GM13976 (cell line): ENCODE measurements around the gene PSMD14.
"Not testable (repeated sequence)": the region's sequence is repeated elsewhere in the genome, so short reads cannot be mapped to it uniquely, and the experiment has no call there.

ENCODE experiments used
- DNase-seq: peaks from one replicate; pipeline ENCODE4 v3.0.0; 2012; ENCODE audit warnings: low spot score
- in situ Hi-C: fragments of 300-500 bp; cut with MboI; formaldehyde crosslinking; loops from one replicate; pipeline ENCODE4 v1.12.0; 2022; ENCODE audit warnings: low sequenced_read_pairs, mixed read lengths, inconsistent platforms; ENCODE audit not compliant: unreplicated experiment
- TF ChIP-seq, protein P1 (sequence below): IDR thresholded peaks from 2 replicates; pipeline ENCODE4 v1.5.1; 2012; ENCODE audit warnings: borderline replicate concordance, mild to moderate bottlenecking; ENCODE audit not compliant: insufficient read depth; ENCODE audit errors: extremely low read depth, missing control alignments, control extremely low read depth

Gene PSMD14

DNA sequence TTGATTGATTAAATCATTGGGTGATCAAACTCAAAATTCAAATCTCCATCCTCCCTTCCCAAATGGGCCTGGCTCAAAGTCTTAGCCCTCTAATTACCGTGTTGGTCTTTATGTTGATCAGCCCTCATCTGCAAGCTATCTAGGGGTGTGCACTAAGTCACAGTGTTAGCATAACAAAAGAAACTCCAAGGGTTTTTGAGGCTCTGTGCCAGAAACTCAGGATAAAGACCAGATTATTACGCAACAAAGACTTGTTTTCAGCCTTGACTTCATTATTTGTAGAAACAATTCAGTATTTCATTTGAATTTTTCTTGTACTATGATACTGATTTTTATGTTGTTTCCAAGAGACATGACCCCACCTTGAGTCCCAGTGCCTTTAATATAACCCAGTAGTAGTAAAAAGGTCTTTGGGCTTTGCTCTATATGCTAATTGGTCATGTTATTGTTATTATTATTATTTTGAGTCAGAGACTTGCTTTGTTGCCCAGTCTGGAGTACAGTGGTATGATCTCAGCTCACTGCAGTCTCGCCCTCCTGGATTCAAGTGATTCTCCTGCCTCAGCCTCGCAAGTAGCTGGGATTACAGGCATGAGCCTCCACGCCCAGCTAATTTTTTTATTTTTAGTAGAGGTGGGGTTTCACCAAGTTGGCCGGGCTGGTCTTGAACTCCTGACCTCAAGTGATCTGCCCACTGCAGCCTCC is 13.9 kb downstream of the PSMD14 start:
- DNase-seq = no peak
- in situ Hi-C loops = no loop called here

DNA sequence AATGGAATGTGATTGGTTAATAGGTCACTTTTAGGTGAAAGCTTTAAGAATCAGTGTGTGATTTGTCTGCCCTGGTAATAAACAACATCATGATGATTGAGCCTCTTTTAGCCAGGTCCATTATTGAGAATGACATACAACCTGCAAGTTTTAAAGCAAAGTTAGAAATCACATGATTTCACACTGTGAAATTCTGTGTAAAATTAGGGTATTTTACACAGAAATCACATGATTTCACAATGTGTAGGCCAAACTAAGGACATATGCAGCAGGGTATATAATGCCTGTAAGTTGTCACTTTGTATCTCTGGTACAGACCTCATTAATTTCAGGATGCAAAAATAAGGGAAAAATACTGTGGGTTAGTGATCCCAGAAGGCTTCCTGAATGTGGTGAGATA is 16.7 kb downstream of the PSMD14 start:
- TF ChIP-seq, protein P1, sequence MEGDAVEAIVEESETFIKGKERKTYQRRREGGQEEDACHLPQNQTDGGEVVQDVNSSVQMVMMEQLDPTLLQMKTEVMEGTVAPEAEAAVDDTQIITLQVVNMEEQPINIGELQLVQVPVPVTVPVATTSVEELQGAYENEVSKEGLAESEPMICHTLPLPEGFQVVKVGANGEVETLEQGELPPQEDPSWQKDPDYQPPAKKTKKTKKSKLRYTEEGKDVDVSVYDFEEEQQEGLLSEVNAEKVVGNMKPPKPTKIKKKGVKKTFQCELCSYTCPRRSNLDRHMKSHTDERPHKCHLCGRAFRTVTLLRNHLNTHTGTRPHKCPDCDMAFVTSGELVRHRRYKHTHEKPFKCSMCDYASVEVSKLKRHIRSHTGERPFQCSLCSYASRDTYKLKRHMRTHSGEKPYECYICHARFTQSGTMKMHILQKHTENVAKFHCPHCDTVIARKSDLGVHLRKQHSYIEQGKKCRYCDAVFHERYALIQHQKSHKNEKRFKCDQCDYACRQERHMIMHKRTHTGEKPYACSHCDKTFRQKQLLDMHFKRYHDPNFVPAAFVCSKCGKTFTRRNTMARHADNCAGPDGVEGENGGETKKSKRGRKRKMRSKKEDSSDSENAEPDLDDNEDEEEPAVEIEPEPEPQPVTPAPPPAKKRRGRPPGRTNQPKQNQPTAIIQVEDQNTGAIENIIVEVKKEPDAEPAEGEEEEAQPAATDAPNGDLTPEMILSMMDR = no peak
- DNase-seq = no peak
- in situ Hi-C loops = no loop called here

More for the DNA sequence above, 13.9 kb downstream of the PSMD14 start:
- TF ChIP-seq, protein P1 = no peak

DNA sequence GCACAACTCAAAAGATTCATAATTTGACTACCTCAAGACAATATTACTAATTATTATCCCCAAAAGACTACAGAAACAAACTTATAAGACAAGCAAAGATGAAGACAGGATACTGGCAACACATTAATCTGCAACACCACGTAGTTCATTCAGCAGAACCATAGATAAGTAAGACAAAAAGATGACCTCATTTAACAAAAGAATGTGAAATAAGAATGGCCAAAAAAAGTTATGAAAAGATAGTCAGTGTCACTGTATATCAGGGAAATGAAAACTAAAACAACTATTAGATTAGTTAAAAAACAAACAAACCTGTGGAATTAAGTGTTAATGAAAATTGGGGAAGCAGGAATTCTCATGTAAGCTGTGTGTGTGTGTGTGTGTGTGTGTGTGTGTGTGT is 19.4 kb downstream of the PSMD14 start:
- no peak for DNase-seq
- in situ Hi-C loops = no loop called here
- TF ChIP-seq, protein P1 = no peak

DNA sequence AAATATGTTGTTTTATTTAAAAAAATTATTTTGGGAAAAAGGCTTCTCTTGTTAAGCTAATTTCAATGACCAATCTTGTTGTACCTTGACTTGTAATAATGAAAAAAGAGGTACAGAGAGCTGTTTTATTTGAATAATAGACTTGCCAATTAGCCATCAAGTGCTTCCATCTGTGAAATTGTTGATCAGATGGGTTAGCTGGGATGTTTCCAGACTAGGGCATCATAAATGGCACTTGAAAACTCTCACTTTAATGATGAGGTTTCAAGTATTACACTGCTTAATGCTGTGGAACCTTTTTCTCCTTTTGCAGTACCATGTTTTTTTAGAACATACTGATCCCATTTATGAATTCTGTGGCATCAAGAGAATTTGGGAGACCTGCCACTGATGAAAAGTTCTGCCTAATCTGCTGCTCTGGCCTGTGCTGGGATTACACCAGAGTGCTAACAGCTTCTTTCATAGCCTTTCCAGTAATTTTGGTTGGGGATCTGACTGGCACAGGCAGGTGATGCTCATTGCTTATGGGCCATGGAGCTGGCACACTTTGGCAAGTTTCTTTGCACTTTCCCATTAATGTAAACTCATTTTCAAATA is 24.2 kb downstream of the PSMD14 start:
- TF ChIP-seq, protein P1 = no peak
- in situ Hi-C loops = no loop called here
- no peak for DNase-seq

DNA sequence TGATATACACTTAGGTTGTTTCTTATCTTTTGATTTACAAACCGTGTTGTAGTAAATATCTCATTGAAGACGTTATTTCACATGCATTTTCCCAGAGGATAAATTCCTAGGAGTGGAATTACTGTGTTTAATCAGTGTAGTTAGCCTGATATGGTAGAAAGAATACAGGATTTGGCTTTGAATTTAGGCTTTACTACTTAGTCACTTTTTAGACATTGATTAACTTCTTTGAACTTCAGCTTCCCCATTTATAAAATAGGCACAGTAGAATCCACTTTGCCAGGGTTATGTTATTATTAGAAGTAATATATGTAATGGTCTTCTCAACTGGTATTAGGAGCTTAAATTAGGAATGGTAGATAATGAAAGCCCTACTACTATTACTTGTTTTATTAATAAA is 27.4 kb downstream of the PSMD14 start:
- TF ChIP-seq, protein P1 = no peak
- in situ Hi-C loops = no loop called here
- no peak for DNase-seq

DNA sequence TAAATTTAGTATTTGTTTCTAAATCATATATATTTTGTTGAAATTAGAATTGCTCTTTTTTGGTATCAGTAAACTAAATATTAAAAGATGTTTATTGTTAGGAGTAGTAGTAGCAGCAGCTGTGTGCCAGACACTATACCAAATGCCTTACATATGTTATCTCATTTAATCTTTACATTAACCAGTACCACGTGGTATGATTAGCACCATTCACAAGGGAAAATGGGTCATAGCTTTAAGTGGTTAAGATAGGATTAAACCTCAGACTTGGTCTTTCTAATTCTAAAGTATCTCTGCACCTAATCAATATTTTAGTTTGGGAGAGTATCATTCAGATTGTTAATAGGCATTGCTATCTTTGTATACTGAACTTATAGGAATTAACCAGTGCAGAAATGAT is 29.0 kb downstream of the PSMD14 start:
- in situ Hi-C loops = no loop called here
- no peak for DNase-seq

DNA sequence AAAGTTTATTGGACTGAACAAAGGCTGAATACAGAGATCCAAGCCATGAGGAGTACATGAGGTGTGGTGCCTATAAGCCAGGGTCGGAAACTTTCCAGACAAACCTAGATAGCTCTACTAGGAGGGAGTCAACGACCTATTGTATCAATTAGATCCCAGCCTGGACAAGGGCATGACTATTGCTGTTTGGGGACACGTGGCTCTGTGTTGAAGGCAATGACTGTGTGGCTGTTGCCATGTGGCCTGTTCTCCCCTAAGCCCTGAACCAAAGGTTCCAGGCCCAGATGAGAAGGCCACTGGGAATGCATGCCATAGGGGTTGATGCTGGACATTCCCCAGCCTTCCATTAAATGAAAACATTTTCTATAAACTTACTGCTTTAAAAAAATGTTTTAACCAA is 31.3 kb downstream of the PSMD14 start:
- in situ Hi-C loops, DNase-seq: not testable (repeated sequence)

More for the DNA sequence above, 29.0 kb downstream of the PSMD14 start:
- TF ChIP-seq, protein P1 = no peak

DNA sequence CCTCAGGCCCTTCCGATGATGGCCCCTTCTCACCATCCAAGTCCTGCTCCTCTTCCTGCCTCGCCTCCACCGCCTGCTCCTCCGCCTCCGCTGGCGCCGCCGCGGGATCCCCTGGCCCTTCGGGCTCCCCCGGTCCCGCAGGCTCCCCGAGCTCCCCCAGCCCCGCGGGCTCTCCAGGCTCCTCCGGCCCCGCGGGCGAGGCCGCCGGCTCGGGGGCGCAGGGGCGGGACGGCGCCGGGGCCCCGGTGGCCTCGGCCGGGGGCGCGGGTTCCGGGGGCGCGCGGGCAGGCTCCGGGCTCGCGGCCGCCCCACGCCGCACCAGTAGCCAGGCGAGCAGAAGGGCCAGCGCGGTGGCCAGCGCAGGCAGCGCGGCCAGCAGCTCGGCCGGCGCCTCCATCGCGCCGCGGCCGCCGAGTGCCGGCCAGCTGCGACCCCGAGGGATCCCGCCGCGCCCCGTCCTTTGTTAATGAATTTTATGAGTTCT is 32.7 kb downstream of the PSMD14 start:
- DNase-seq, in situ Hi-C loops: not testable (repeated sequence)
